ENCODE measurements around the gene CYP4F8.

The CYP4F8 gene

DNA sequence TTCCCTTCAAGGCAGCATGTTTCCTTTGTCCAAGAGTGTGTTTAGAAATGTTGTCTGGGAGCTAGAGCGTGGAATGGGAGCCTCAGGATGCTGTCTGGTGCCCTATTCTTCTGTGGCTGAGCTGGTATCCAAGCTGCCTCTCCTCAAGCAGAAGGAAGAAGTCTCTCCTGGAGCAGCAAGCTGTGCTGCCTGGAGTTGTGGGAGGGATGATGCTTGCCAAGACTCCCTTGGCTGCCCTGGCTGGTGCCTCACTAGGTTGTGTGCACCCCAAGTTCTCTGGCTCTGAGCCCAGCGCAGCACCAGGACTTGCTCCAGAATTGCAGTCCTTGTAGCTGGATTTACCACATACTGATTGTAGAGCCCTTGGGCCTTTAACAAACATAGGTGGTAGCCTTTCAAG lies 21.0 kb downstream of the CYP4F8 start:
- Histone ChIP-seq H3K9me3 (ENCODE audit: control insufficient read depth, low read length) (no peaks in the 10 kb centered on the region), H3K14ac (ENCODE audit: low read length in 2 of 2) (no peak overlapping the region), H3K4me2 (ENCODE audit: low read length, poor library complexity, severe bottlenecking) (no peak overlapping the region), H3K79me1 (replicated peaks; ENCODE audit: low read length, poor library complexity, severe bottlenecking) (no peaks in the 10 kb centered on the region), H4K8ac (ENCODE audit: low read length) (no peak overlapping the region), H2AFZ (ENCODE audit: low read depth, low read length) (no peak overlapping the region), H2BK12ac (ENCODE audit: low read length in 2 of 2) (no peak overlapping the region), H3K18ac (ENCODE audit: low read depth in 1 of 2, low read length in 2 of 2) (no peak overlapping the region), H3K4ac (ENCODE audit: low read depth in 1 of 2, low read length in 2 of 2) (no peak overlapping the region), H3K4me1 (ENCODE audit: control insufficient read depth, insufficient read depth, low read depth, low read length) (no peaks in the 10 kb centered on the region), H3K36me3 (ENCODE audit: control insufficient read depth in 1 of 2, insufficient read depth in 2 of 2, low read depth in 1 of 2, low read length in 2 of 2) (no peaks in the 10 kb centered on the region), H3K27ac (ENCODE audit: low read length, poor library complexity, severe bottlenecking) (no peak overlapping the region), H3K4me3 (ENCODE audit: insufficient read depth in 1 of 2, low read depth in 1 of 2, low read length in 2 of 2) (no peak overlapping the region), H4K91ac (ENCODE audit: low read length) (no peak overlapping the region), H2BK120ac (ENCODE audit: low read depth, low read length) (no peak overlapping the region), H3K9ac (ENCODE audit: low read length) (no peak overlapping the region), H2BK5ac (ENCODE audit: low read depth, low read length, poor library complexity, severe bottlenecking) (no peak overlapping the region), H3K27me3 (ENCODE audit: control insufficient read depth in 1 of 2, insufficient read depth in 1 of 2, low read length in 2 of 2) (peaks cover 0 to 21% of the 10 kb centered on the region in 2 experiments), H2AK5ac (ENCODE audit: low read length, severe bottlenecking) (no peak overlapping the region), H3K23ac (ENCODE audit: low read length in 2 of 2) (no peak overlapping the region), H2BK15ac (ENCODE audit: low read depth, poor library complexity, severe bottlenecking) (no peak overlapping the region)
- WGBS = 58% methylated on average over 2 of the region's 2 CpGs
- DNase-seq = no peak

DNA sequence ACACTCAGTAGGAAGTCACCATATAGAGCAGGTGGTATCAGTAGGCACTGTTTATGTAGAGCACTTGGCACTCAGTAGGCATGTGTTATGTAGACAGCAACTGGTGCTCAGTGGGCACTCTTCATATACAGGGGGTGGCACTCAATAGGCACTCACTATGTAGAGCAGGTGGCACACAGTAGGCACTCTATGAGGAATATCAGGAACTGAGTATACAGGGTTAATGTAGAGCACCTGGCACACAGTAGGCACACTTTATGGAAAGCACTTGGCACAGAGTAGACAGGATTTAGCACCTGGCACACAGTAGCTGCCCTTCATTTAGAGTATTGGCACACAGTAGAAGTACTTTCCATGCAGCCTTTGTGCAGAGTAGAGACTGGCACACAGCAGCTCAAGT lies 24.6 kb downstream of the CYP4F8 start:
- no peak overlapping the region for H3K4me3 ChIP-seq (ENCODE audit: insufficient read depth in 1 of 2, low read depth in 1 of 2, low read length in 2 of 2)
- H2BK12ac ChIP-seq (ENCODE audit: low read length in 2 of 2) = no peak overlapping the region
- H3K4me2 ChIP-seq (ENCODE audit: low read length, poor library complexity, severe bottlenecking) = no peak overlapping the region

DNA sequence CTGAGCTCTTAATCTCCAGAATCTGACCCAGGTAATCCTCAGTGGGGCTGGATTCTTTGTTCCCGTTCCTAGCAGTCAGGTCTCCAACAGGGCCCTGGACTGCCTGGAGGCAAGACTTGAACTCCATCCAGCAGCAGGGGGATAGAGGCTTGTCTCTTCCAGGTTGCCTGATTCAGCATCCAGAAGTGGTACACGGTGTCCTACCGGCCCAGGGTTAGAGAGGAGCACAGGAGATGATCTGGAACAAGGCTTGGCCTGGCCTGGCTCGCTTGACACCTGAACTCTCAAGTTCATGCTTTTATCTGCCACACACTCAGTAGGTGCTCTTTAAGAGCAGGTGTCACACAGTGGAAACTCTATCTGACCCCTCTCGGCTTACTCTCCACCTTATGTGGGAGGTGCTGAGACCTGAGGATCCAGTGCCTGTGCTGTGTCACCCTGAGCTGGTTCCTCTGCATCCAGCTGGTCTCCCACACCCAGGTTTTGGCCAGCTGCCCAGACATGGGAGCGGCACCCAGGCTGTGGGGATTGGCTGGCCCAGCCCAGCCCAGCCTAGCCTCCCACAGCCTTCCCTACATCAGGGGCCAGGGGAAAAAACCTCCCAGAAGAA lies 25.4 kb downstream of the CYP4F8 start, which contains the start of gene CYP4F3:
Gene CYP4F3 (plus strand): TSS at position 604 of the 610 bp plus-strand sequence. CDS start 519 bp downstream, outside the sequence.
- Histone ChIP-seq H4K91ac (ENCODE audit: low read length) (no peak within 1 kb of the TSS), H2AK5ac (ENCODE audit: low read length, severe bottlenecking) (no peak within 1 kb of the TSS), H3K14ac (ENCODE audit: low read length in 2 of 2) (no peak within 1 kb of the TSS), H3K79me1 (replicated peaks; ENCODE audit: low read length, poor library complexity, severe bottlenecking) (no peaks in the 10 kb centered on the region), H3K36me3 (ENCODE audit: control insufficient read depth in 1 of 2, insufficient read depth in 2 of 2, low read depth in 1 of 2, low read length in 2 of 2) (no peaks in the 10 kb centered on the region), H3K9ac (ENCODE audit: low read length) (no peak within 1 kb of the TSS), H2BK5ac (ENCODE audit: low read depth, low read length, poor library complexity, severe bottlenecking) (no peak within 1 kb of the TSS), H3K4me1 (ENCODE audit: control insufficient read depth, insufficient read depth, low read depth, low read length) (no peaks in the 10 kb centered on the region), H3K9me3 (ENCODE audit: control insufficient read depth, low read length) (no peaks in the 10 kb centered on the region), H3K4ac (ENCODE audit: low read depth in 1 of 2, low read length in 2 of 2) (no peak within 1 kb of the TSS), H2AFZ (ENCODE audit: low read depth, low read length) (no peak within 1 kb of the TSS), H3K23ac (ENCODE audit: low read length in 2 of 2) (no peak within 1 kb of the TSS), H3K18ac (ENCODE audit: low read depth in 1 of 2, low read length in 2 of 2) (no peak within 1 kb of the TSS), H2BK120ac (ENCODE audit: low read depth, low read length) (no peak within 1 kb of the TSS), H4K8ac (ENCODE audit: low read length) (no peak within 1 kb of the TSS), H2BK15ac (ENCODE audit: low read depth, poor library complexity, severe bottlenecking) (no peak within 1 kb of the TSS), H3K27ac (ENCODE audit: low read length, poor library complexity, severe bottlenecking) (no peak within 1 kb of the TSS), H3K27me3 (ENCODE audit: control insufficient read depth in 1 of 2, insufficient read depth in 1 of 2, low read length in 2 of 2) (peaks cover 0 to 9% of the 10 kb centered on the region in 2 experiments), H2BK12ac (ENCODE audit: low read length in 2 of 2) (no peak within 1 kb of the TSS), H3K4me3 (ENCODE audit: insufficient read depth in 1 of 2, low read depth in 1 of 2, low read length in 2 of 2) (no peak within 1 kb of the TSS), H3K4me2 (ENCODE audit: low read length, poor library complexity, severe bottlenecking) (no peak within 1 kb of the TSS)
- DNase-seq = no peak
- WGBS = 79% methylated on average over 4 of the region's 6 CpGs

More for the DNA sequence above, 24.6 kb downstream of the CYP4F8 start:
- Histone ChIP-seq H3K9me3 (ENCODE audit: control insufficient read depth, low read length) (no peaks in the 10 kb centered on the region), H2BK15ac (ENCODE audit: low read depth, poor library complexity, severe bottlenecking) (no peak overlapping the region), H2BK5ac (ENCODE audit: low read depth, low read length, poor library complexity, severe bottlenecking) (no peak overlapping the region), H3K9ac (ENCODE audit: low read length) (no peak overlapping the region), H3K27me3 (ENCODE audit: control insufficient read depth in 1 of 2, insufficient read depth in 1 of 2, low read length in 2 of 2) (peaks cover 0 to 14% of the 10 kb centered on the region in 2 experiments), H3K36me3 (ENCODE audit: control insufficient read depth in 1 of 2, insufficient read depth in 2 of 2, low read depth in 1 of 2, low read length in 2 of 2) (no peaks in the 10 kb centered on the region), H3K23ac (ENCODE audit: low read length in 2 of 2) (no peak overlapping the region), H3K4me1 (ENCODE audit: control insufficient read depth, insufficient read depth, low read depth, low read length) (no peaks in the 10 kb centered on the region), H3K14ac (ENCODE audit: low read length in 2 of 2) (no peak overlapping the region), H3K4ac (ENCODE audit: low read depth in 1 of 2, low read length in 2 of 2) (no peak overlapping the region), H4K91ac (ENCODE audit: low read length) (no peak overlapping the region), H2AFZ (ENCODE audit: low read depth, low read length) (no peak overlapping the region), H3K79me1 (replicated peaks; ENCODE audit: low read length, poor library complexity, severe bottlenecking) (no peaks in the 10 kb centered on the region), H2AK5ac (ENCODE audit: low read length, severe bottlenecking) (no peak overlapping the region), H3K27ac (ENCODE audit: low read length, poor library complexity, severe bottlenecking) (no peak overlapping the region), H3K18ac (ENCODE audit: low read depth in 1 of 2, low read length in 2 of 2) (no peak overlapping the region), H2BK120ac (ENCODE audit: low read depth, low read length) (no peak overlapping the region), H4K8ac (ENCODE audit: low read length) (no peak overlapping the region)
- DNase-seq = no peak

DNA sequence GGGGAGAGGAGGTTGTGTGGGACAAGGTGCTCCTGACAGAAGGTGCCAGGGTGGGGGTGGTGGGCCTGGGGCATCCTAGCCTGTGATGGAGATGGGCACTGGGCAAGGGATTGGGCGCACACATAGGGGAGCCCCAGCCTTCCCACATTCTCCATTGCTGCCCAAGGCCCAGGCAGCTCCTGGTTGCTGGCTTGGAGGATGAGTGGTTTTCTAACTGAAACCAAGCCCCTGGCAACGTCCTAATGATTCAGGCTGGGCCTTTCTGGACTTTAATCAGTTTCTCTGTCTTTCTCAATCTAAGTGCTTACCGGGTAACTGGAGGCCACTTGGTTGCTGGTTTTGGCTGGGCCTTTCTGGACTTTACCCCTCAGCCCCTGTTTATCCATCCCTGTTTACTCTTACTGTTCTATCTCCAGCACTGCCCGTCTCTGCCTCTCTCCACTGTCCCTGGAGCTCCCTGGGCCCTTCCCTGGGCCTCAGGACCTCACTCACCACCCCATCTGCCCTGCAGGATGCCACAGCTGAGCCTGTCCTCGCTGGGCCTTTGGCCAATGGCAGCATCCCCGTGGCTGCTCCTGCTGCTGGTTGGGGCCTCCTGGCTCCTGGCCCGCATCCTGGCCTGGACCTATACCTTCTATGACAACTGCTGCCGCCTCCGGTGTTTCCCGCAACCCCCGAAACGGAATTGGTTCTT lies 26.0 kb downstream of the CYP4F8 start:
- Histone ChIP-seq H3K4ac (ENCODE audit: low read depth in 1 of 2, low read length in 2 of 2) (no peak overlapping the region), H3K79me1 (replicated peaks; ENCODE audit: low read length, poor library complexity, severe bottlenecking) (no peaks in the 10 kb centered on the region), H4K91ac (ENCODE audit: low read length) (no peak overlapping the region), H3K27me3 (ENCODE audit: control insufficient read depth in 1 of 2, insufficient read depth in 1 of 2, low read length in 2 of 2) (peaks cover 0 to 5% of the 10 kb centered on the region in 2 experiments), H3K27ac (ENCODE audit: low read length, poor library complexity, severe bottlenecking) (no peak overlapping the region), H3K4me3 (ENCODE audit: insufficient read depth in 1 of 2, low read depth in 1 of 2, low read length in 2 of 2) (no peak overlapping the region), H2AK5ac (ENCODE audit: low read length, severe bottlenecking) (no peak overlapping the region), H2BK120ac (ENCODE audit: low read depth, low read length) (no peak overlapping the region), H3K4me2 (ENCODE audit: low read length, poor library complexity, severe bottlenecking) (no peak overlapping the region), H3K9ac (ENCODE audit: low read length) (no peak overlapping the region), H3K36me3 (ENCODE audit: control insufficient read depth in 1 of 2, insufficient read depth in 2 of 2, low read depth in 1 of 2, low read length in 2 of 2) (no peaks in the 10 kb centered on the region), H3K18ac (ENCODE audit: low read depth in 1 of 2, low read length in 2 of 2) (no peak overlapping the region), H2BK12ac (ENCODE audit: low read length in 2 of 2) (no peak overlapping the region), H2BK15ac (ENCODE audit: low read depth, poor library complexity, severe bottlenecking) (no peak overlapping the region), H3K4me1 (ENCODE audit: control insufficient read depth, insufficient read depth, low read depth, low read length) (no peaks in the 10 kb centered on the region), H2AFZ (ENCODE audit: low read depth, low read length) (no peak overlapping the region), H3K14ac (ENCODE audit: low read length in 2 of 2) (no peak overlapping the region), H3K23ac (ENCODE audit: low read length in 2 of 2) (no peak overlapping the region), H2BK5ac (ENCODE audit: low read depth, low read length, poor library complexity, severe bottlenecking) (no peak overlapping the region), H4K8ac (ENCODE audit: low read length) (no peak overlapping the region), H3K9me3 (ENCODE audit: control insufficient read depth, low read length) (no peaks in the 10 kb centered on the region)
- 53% methylated on average over 11 of the region's 12 CpGs for WGBS
- no peak for DNase-seq

Data from mesenchymal stem cell (in vitro differentiated cells and primary cell).